Psoas muscle (tissue), 8 donors: ENCODE measurements around the gene TMEM190. TPM values are rescaled to one million over a fixed set of nuclear protein-coding genes. Genes with fewer than 3 reads are reported as not detected.
A peak's percentile ranks its signal among the peaks of the same experiment; 100 is the strongest.

Experiments used
- ATAC-seq, 4 donors: fragments of 200-7000 bp; cut with Tn5 transposase; one replicate each; pipeline ENCODE4 v1.9.1; 2020; ENCODE audit warnings: moderate library complexity in 3 of 4, mild to moderate bottlenecking in 2 of 4
- DNase-seq, 2 donors: peaks; one replicate each; pipeline ENCODE4 v3.0.0-alpha.2; 2020
- H3K27ac ChIP-seq: fragments of 200-600 bp; one replicate; pipeline ENCODE4 v1.8.0; 2022
- H3K27me3 ChIP-seq, 3 donors: fragments of 200-600 bp in 1 of 3; one replicate each; pipeline versions ENCODE4 v1.6.1 to v1.8.0; 2013 to 2022; ENCODE audit warnings: low read length in 2 of 3, mild to moderate bottlenecking in 2 of 3, moderate library complexity in 1 of 3; ENCODE audit not compliant: insufficient read depth in 3 of 3
- H3K36me3 ChIP-seq, 2 donors: fragments of 200-600 bp in 1 of 2; one replicate each; pipeline versions ENCODE4 v1.6.1 to v1.8.0; 2013 to 2022; ENCODE audit warnings: low read depth in 1 of 2, mild to moderate bottlenecking in 1 of 2, moderate library complexity in 1 of 2; ENCODE audit not compliant: insufficient read depth in 1 of 2
- H3K4me1 ChIP-seq: fragments of 200-600 bp; one replicate; pipeline ENCODE4 v1.8.0; 2022
- H3K4me3 ChIP-seq: fragments of 200-600 bp; one replicate; pipeline ENCODE4 v1.8.0; 2022; ENCODE audit warnings: mild to moderate bottlenecking
- H3K9me3 ChIP-seq: fragments of 200-600 bp; one replicate; pipeline ENCODE4 v1.8.0; 2022
- WGBS, 3 donors: extraction: QIAGEN DNeasy Blood & Tissue Kit; methylation state at CpG; one replicate each; pipeline versions ENCODE4 v1.1.6 to v1.1.7; 2013; 5-methylcytosine and 5-hydroxymethylcytosine counted together
- intact Hi-C, 2 donors: fragments of 100-400 bp; cut with DNase I; formaldehyde crosslinking; loops; one replicate each; pipeline versions ENCODE4 v1.11.0 to v1.14.2; 2022
- polyA plus RNA-seq, 3 donors: library from polyadenylated mRNA; stranded (reverse); fragments of 200-250 nt; gene quantifications; one replicate each; pipeline ENCODE4 v1.2.3, GENCODE V29; 2013
- total RNA-seq, 4 donors: library from RNA; stranded (reverse); fragmentation: NEBNext Ultra II Directional in 2 of 4; extraction: Animal tissue kit (Norgen Biotek cat#: 25700) in 2 of 4; gene quantifications; one replicate each; pipeline versions ENCODE4 v1.2.1 to v1.2.4, GENCODE V29; 2021 to 2023
- TF ChIP-seq, protein P1 (sequence below): fragments of 200-600 bp; IDR thresholded peaks from one replicate; pipeline ENCODE4 v1.8.0; 2022; ENCODE audit warnings: antibody characterized with exemption
- donor health status: healthy with polysubstance abuse.
- donor health status: DM: no; HTN: no; CAD: no; lungs with moderate emphysema.
- donor health status: Bipolar disorder and iron deficiency.
- donor health status: healthy.
- donor health status: DM: yes; HTN: yes; CAD: no.
- donor health status: DM: no; HTN: no; CAD: no.
- donor health status: DM: no; HTN: no; CAD: no.
- donor health status: DM: yes; HTN: yes; CAD: no.

Gene TMEM190
- total and polyA plus RNA-seq, 7 donors, result not detected

DNA sequence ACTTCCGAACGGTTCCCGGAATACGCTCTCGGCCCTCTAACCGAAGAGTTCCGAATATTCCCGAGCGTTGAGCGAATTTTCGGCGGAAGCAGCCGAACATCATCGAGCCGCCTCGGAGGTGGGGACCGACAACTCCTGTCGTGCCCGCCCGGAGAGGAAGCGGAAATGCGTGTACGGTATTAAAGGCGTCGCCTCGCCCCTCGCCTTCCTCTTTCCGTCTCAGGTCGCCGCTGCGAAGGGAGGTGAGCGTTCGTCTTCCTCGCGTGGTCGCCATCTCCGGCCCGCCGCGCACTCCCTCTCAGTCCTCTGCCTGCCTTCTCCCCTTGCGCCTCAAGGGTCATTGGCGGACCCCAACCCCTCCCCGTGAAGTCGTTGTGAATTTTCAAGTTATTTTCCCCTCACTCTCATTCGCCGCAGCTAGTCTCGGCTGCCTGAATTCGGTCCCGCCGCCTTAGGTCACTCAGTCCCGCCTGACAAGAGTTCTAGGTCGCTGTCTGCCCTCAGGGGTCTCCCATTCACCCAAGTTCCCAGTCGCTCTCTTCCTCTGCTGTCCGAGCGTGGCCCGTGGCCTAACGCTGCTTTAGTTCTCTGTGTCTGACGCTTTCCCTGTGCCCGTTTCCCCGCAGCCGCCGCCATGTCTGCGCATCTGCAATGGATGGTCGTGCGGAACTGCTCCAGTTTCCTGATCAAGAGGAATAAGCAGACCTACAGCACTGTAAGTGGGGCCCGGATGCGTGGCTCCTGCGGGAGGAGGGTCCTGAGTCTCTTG is 9.3 kb downstream of the TMEM190 start, which contains the start of gene RPL28:
TSS of gene RPL28 (plus strand) at position 209 of the 769 bp plus-strand sequence. CDS start at position 635, 426 bp downstream.
- Histone ChIP-seq H3K4me3 (peak within 1 kb of the TSS; percentile 81), H3K27ac (peak within 1 kb of the TSS; percentile 86), H3K4me1 (peaks cover 32% of the 10 kb centered on the region), H3K36me3 (peaks cover 8 to 46% of the 10 kb centered on the region in 2 donors), H3K9me3 (no peaks in the 10 kb centered on the region), H3K27me3 (no peaks in the 10 kb centered on the region)
- TF ChIP-seq, protein P1, sequence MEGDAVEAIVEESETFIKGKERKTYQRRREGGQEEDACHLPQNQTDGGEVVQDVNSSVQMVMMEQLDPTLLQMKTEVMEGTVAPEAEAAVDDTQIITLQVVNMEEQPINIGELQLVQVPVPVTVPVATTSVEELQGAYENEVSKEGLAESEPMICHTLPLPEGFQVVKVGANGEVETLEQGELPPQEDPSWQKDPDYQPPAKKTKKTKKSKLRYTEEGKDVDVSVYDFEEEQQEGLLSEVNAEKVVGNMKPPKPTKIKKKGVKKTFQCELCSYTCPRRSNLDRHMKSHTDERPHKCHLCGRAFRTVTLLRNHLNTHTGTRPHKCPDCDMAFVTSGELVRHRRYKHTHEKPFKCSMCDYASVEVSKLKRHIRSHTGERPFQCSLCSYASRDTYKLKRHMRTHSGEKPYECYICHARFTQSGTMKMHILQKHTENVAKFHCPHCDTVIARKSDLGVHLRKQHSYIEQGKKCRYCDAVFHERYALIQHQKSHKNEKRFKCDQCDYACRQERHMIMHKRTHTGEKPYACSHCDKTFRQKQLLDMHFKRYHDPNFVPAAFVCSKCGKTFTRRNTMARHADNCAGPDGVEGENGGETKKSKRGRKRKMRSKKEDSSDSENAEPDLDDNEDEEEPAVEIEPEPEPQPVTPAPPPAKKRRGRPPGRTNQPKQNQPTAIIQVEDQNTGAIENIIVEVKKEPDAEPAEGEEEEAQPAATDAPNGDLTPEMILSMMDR, result no peak
- intact Hi-C loops, result loop anchor here (5.0 to 10.0 kb wide), 3 partner anchors 66 to 269 kb away; partner anchors contain the start of genes U2AF2 (in 1 of the 2) and ZNF784 (in 1 of the 2)
- DNase-seq (peak; percentile 97 to 99), ATAC-seq (peak; percentile 90 to 91 (median 90))
- WGBS, 3 donors, result 0 to 1% (median 0%) methylated on average over 66 to 68 of the region's 68 CpGs

GRCh38 chr19:55386493-55386971 is 9.9 kb downstream of the TMEM190 start:
- H3K27ac ChIP-seq, result peak overlapping the region; percentile 86
- intact Hi-C loops, result loop anchor here (5.0 to 10.0 kb wide), 3 partner anchors 66 to 268 kb away; partner anchors contain the start of genes U2AF2 (in 1 of the 2) and ZNF784 (in 1 of the 2)
- ATAC-seq, result no peak
- H3K4me1 ChIP-seq, result peaks cover 32% of the 10 kb centered on the region
- peaks cover 8 to 50% of the 10 kb centered on the region in 2 donors for H3K36me3 ChIP-seq
- DNase-seq, result no peak
- peak overlapping the region; percentile 81 for H3K4me3 ChIP-seq
- H3K9me3 ChIP-seq, result no peaks in the 10 kb centered on the region
- WGBS, 3 donors, result 5 to 8% (median 5%) methylated on average over 33 of the region's 33 CpGs
- H3K27me3 ChIP-seq, result no peaks in the 10 kb centered on the region
- TF ChIP-seq, protein P1, result no peak

- TF ChIP-seq, protein P1, result no peak
- Histone ChIP-seq H3K36me3 (peaks cover 8 to 59% of the 10 kb centered on the region in 2 donors), H3K27me3 (no peaks in the 10 kb centered on the region), H3K9me3 (no peaks in the 10 kb centered on the region), H3K4me1 (peaks cover 32% of the 10 kb centered on the region), H3K27ac (no peak overlapping the region), H3K4me3 (peak overlapping the region; percentile 81)
- DNase-seq (no peak), ATAC-seq (no peak)
- intact Hi-C loops, result loop anchor here (5.0 to 10.0 kb wide), 3 partner anchors 64 to 267 kb away; partner anchors contain the start of genes U2AF2 (in 1 of the 2) and ZNF784 (in 1 of the 2)
- 83 to 90% (median 86%) methylated on average over 24 of the region's 24 CpGs for WGBS, 3 donors
Observed at GRCh38 chr19:55387736-55388497, 11.3 kb downstream of the TMEM190 start.

- Histone ChIP-seq H3K4me1 (peaks cover 26% of the 10 kb centered on the region), H3K36me3 (peaks cover 8 to 59% of the 10 kb centered on the region in 2 donors), H3K27ac (no peak overlapping the region), H3K9me3 (no peaks in the 10 kb centered on the region), H3K4me3 (no peak overlapping the region), H3K27me3 (no peaks in the 10 kb centered on the region)
- DNase-seq (no peak), ATAC-seq (no peak)
- intact Hi-C loops, result loop anchor here (5.0 to 10.0 kb wide), 3 partner anchors 63 to 265 kb away; partner anchors contain the start of genes U2AF2 (in 1 of the 2) and ZNF784 (in 1 of the 2)
- TF ChIP-seq, protein P1, result no peak
- WGBS, 3 donors, result 79 to 82% (median 82%) methylated on average over 21 of the region's 21 CpGs
Observed at GRCh38 chr19:55389386-55390317, 13.0 kb downstream of the TMEM190 start.
